ENCODE results near the gene PPA1. TPM values are rescaled to one million over a fixed set of nuclear protein-coding genes. Genes with fewer than 3 reads are reported as not detected.

The PPA1 gene
- total RNA-seq, 1 donor: 219 TPM

DNA sequence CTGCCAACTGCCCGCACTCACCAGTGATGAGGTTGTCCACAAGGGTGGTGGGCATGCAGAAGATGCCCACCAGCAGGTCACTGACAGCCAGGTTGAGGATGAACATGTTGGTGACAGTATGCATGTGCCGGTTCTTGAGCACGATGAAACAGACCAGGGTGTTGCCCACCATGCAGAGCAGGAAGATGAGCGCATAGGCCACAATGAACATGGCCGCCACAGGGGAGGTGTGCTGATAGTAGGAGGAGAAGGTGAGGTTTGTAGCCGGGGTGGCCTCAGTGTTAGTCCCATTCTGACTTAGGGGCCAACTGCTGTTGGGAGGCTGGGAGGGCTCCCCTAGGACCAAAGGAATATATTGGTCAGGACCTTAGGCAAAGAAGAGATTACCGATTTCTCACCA, 32.8 kb upstream of the PPA1 start:
- Histone ChIP-seq H3K4me2 (ENCODE audit: insufficient read depth, low read length) (no peak overlapping the region), H2AFZ (ENCODE audit: low read length) (no peak overlapping the region), H4K20me1 (ENCODE audit: insufficient read depth, low read length) (no peaks in the 10 kb centered on the region), H3K4me3 (ENCODE audit: insufficient read depth, low read length) (no peak overlapping the region), H3K4me1 (ENCODE audit: insufficient read depth, low read length) (peaks cover 20% of the 10 kb centered on the region), H3K27ac (ENCODE audit: low read depth, low read length) (no peak overlapping the region), H3K79me2 (ENCODE audit: insufficient read depth, low read length) (no peaks in the 10 kb centered on the region), H3K27me3 (ENCODE audit: insufficient read depth, low read length) (peaks cover 12% of the 10 kb centered on the region), H3K9me3 (ENCODE audit: low read depth, low read length) (no peaks in the 10 kb centered on the region), H3K36me3 (ENCODE audit: insufficient read depth, low read length) (no peaks in the 10 kb centered on the region)
- TF ChIP-seq, protein P1, sequence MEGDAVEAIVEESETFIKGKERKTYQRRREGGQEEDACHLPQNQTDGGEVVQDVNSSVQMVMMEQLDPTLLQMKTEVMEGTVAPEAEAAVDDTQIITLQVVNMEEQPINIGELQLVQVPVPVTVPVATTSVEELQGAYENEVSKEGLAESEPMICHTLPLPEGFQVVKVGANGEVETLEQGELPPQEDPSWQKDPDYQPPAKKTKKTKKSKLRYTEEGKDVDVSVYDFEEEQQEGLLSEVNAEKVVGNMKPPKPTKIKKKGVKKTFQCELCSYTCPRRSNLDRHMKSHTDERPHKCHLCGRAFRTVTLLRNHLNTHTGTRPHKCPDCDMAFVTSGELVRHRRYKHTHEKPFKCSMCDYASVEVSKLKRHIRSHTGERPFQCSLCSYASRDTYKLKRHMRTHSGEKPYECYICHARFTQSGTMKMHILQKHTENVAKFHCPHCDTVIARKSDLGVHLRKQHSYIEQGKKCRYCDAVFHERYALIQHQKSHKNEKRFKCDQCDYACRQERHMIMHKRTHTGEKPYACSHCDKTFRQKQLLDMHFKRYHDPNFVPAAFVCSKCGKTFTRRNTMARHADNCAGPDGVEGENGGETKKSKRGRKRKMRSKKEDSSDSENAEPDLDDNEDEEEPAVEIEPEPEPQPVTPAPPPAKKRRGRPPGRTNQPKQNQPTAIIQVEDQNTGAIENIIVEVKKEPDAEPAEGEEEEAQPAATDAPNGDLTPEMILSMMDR (IDR thresholded peaks at IDR 0.05; ENCODE audit: extremely low read depth, low read depth, low read length): no peak
- DNase-seq (ENCODE audit: insufficient read length, low spot score, missing footprints): no peak

DNA sequence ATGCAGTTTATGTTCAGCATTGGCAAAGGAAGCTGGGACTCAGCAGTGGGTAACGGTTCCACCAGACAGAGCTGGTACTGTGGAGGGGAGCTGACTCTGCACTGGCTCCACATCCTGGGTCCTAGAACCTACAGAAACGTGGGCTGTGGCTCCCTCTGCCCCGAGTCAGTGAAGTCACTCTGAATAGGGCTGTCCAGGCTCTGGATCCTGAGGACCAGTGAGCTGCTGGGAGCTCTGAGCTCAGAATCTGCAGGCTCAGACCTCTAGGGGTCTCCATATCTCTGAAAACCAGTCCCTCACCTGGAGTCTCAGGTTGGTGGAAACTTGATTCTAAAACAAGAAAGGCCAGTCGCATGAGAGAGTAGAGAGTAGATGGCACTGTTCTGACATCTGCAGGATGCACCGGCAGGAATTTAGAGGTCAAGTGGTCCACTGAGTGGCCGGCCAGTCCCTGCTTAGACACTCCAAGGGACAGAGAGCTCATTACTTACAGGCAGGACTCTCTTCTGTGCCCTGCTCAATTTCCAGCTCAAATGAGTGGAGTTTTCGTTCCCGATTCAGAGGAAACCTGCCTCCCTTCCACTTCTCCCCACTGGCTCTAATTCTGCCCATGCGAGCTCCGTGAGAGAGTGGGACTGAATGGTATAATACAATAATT, 31.9 kb upstream of the PPA1 start:
- Histone ChIP-seq H3K4me1 (ENCODE audit: insufficient read depth, low read length) (peaks cover 20% of the 10 kb centered on the region), H3K79me2 (ENCODE audit: insufficient read depth, low read length) (no peaks in the 10 kb centered on the region), H4K20me1 (ENCODE audit: insufficient read depth, low read length) (no peaks in the 10 kb centered on the region), H3K9me3 (ENCODE audit: low read depth, low read length) (no peaks in the 10 kb centered on the region), H3K27ac (ENCODE audit: low read depth, low read length) (no peak overlapping the region), H3K4me2 (ENCODE audit: insufficient read depth, low read length) (no peak overlapping the region), H3K36me3 (ENCODE audit: insufficient read depth, low read length) (no peaks in the 10 kb centered on the region), H2AFZ (ENCODE audit: low read length) (no peak overlapping the region), H3K27me3 (ENCODE audit: insufficient read depth, low read length) (peaks cover 8% of the 10 kb centered on the region), H3K4me3 (ENCODE audit: insufficient read depth, low read length) (no peak overlapping the region)
- no peak for DNase-seq (ENCODE audit: insufficient read length, low spot score, missing footprints)
- TF ChIP-seq, protein P1 (IDR thresholded peaks at IDR 0.05; ENCODE audit: extremely low read depth, low read depth, low read length): no peak

DNA sequence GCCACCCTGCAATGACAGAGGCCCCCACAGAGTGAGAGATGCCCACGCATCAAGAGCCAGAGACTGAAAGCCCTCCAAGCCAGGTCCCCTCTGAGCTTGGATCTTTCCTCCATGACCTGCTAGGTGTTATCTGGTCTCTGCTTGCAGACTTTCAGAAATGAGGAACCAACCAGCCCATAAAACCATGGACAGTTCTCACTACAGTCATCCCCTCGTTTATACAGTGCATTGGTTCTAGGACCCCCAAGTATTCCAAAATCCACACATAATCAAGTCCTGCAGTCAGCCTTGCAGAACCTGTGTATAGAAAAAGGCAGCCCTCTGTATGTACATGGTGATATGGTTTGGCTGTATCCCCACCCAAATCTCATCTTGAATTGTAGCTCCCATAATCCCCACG, 27.5 kb upstream of the PPA1 start:
- H3K79me2 ChIP-seq (ENCODE audit: insufficient read depth, low read length): no peaks in the 10 kb centered on the region
- H2AFZ ChIP-seq (ENCODE audit: low read length): no peak overlapping the region
- H3K36me3 ChIP-seq (ENCODE audit: insufficient read depth, low read length): no peaks in the 10 kb centered on the region
- H3K4me3 ChIP-seq (ENCODE audit: insufficient read depth, low read length): no peak overlapping the region
- H3K4me2 ChIP-seq (ENCODE audit: insufficient read depth, low read length): no peak overlapping the region
- no peak for DNase-seq (ENCODE audit: insufficient read length, low spot score, missing footprints)
- peaks cover 25% of the 10 kb centered on the region for H3K27me3 ChIP-seq (ENCODE audit: insufficient read depth, low read length)
- H3K27ac ChIP-seq (ENCODE audit: low read depth, low read length): no peak overlapping the region
- no peaks in the 10 kb centered on the region for H3K9me3 ChIP-seq (ENCODE audit: low read depth, low read length)
- TF ChIP-seq, protein P1 (IDR thresholded peaks at IDR 0.05; ENCODE audit: extremely low read depth, low read depth, low read length): no peak
- H4K20me1 ChIP-seq (ENCODE audit: insufficient read depth, low read length): no peaks in the 10 kb centered on the region
- no peaks in the 10 kb centered on the region for H3K4me1 ChIP-seq (ENCODE audit: insufficient read depth, low read length)

DNA sequence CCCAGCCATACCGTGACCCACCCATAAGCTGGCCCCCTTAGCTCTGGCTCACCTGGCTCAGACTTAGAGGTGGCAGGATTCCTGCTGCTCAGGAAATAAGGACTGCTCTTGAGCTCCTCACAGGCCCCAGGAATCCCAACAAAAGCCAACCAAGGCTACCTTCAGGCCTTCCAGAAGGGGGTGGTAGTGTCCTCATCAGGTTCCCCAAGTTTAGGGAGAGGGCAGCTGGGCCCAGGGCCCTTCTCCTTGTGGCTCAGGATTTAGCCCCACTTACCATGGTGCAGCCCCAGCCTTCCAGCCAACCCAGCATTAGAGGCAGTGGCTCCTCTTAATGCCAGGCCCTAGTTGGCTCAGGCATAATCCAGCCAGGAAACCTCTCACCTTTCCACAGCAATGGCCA, 27.0 kb upstream of the PPA1 start:
- Histone ChIP-seq H4K20me1 (ENCODE audit: insufficient read depth, low read length) (no peaks in the 10 kb centered on the region), H3K79me2 (ENCODE audit: insufficient read depth, low read length) (no peaks in the 10 kb centered on the region), H3K27me3 (ENCODE audit: insufficient read depth, low read length) (peaks cover 30% of the 10 kb centered on the region), H3K36me3 (ENCODE audit: insufficient read depth, low read length) (no peaks in the 10 kb centered on the region), H3K9me3 (ENCODE audit: low read depth, low read length) (no peaks in the 10 kb centered on the region), H3K4me3 (ENCODE audit: insufficient read depth, low read length) (no peak overlapping the region), H3K4me1 (ENCODE audit: insufficient read depth, low read length) (no peaks in the 10 kb centered on the region), H2AFZ (ENCODE audit: low read length) (no peak overlapping the region), H3K27ac (ENCODE audit: low read depth, low read length) (no peak overlapping the region), H3K4me2 (ENCODE audit: insufficient read depth, low read length) (no peak overlapping the region)
- no peak for DNase-seq (ENCODE audit: insufficient read length, low spot score, missing footprints)
- TF ChIP-seq, protein P1 (IDR thresholded peaks at IDR 0.05; ENCODE audit: extremely low read depth, low read depth, low read length): no peak
